ENCODE results near the gene BIN2.
A peak's percentile ranks its signal among the peaks of the same experiment; 100 is the strongest.

Gene BIN2

DNA sequence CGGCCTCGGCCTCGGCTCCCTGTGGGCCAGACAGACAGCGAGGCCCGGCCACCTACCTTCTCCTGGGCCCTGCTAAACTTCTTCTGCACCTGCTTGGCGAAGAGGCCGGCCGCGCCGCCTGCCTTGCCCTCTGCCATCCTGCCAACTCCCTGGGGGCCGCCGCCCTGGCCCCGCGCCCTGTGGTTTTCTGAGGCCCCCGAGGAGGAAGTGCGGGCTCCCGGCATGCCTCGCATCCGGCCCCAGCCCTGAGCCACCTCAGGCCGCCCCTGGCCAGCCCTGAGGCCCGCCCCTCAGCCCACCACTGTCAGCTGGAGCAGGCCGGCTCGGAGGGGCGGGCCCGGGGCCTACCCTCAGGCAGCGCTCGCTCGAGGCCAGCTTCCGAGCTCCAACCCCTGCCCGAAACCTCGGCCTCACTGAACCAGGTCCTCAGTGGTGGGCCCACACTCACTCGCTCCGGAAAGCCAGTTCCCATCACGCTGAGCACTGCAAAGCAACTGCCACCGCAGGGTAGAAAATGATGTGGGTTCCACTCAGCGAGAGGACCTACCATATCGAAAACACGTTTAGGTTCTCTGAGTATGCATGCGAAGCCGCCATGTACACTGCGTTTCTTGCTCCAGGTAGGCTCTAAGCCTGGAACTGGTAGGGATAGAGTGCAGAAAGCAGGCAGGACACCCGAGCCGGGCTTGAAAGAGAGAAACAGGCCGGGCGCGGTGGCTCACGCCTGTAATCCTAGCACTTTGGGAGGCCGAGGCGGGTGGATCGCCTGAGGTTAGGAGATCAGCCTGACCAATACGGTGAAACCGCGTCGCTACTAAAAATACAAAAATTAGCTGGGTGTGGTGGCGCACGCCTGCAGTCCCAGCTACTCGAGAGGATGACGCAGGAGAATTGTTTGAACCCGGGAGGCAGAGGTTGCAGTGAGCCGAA, at the start of gene BIN2:
TSS of gene BIN2 (minus strand) at position 209 of the 930 bp plus-strand sequence. CDS start at position 137, 72 bp downstream.
- DNase-seq: peak; percentile 60

DNA sequence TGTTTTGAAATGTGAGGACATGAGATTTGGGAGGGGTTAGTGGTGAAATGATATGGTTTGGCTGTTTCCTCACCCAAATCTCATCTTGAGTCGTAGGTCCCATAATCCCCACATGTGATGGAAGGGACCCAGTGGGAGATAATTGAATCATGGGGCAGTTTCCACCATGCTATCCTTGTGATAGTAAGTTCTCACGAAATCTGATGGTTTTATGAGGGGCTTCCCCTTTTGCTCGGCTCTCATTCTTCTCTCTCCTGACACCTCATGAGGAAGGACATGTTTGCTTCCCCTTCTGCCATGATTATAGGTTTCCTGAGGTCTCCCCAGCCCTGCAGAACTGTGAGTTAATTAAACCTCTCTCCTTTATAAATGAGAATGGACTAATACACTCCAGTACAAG, 49.2 kb upstream of the BIN2 start:
- no peak for DNase-seq

GRCh38 chr12:51372021-51372420, 48.0 kb upstream of the BIN2 start:
- DNase-seq: no peak

DNA sequence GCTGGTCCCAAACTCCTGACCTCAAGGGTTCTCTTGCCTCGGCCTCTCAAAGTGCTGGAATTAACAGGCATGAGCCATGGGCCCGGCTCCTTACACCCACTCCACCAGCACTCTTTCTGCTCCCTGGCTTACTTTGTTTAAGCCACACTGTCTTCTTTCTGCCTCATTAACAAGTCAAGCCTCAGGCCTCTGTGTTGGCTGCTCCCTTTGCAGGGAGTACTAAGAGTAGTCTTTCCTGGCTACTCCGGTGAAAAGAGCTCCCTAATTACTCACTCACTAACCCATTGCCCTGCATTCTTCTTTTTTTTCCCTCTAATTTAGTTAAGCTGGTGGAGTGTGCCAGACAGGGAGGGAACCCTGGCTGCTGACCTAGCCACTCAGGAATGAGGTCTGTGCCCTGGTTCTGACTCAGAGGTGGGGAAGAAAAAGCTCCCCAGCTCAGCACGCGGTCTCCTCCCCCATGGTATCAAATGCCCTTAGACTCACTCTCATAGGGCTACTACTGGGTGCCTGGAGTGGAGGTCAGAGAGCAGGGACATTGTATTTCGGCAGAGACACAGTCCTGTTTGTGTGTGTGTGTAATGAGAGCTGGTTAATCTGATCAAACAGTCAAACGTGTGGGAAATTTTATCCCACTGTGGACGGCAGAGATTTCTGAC, 47.5 kb upstream of the BIN2 start:
- no peak for DNase-seq

GRCh38 chr12:51370667-51371066, 46.7 kb upstream of the BIN2 start:
- DNase-seq: no peak

DNA sequence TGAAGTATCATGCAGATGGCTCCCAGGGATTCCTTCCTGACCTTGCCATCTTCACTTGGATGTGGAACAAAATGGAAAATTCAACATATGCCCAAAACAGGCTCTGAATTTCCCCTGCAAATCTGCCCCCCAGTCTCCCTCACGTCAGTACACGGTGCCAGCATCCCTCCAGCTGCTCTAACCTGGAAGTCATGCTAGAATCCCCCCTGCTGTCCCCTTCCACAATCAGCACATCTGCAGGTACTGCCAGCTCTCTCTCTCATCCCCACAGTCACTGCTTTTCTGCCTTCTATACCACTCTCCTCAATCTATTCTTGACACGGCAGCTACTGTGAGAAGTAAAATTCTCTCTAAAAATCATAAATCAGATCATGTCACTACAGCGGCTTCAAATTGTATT, 45.6 kb upstream of the BIN2 start:
- DNase-seq: no peak

DNA sequence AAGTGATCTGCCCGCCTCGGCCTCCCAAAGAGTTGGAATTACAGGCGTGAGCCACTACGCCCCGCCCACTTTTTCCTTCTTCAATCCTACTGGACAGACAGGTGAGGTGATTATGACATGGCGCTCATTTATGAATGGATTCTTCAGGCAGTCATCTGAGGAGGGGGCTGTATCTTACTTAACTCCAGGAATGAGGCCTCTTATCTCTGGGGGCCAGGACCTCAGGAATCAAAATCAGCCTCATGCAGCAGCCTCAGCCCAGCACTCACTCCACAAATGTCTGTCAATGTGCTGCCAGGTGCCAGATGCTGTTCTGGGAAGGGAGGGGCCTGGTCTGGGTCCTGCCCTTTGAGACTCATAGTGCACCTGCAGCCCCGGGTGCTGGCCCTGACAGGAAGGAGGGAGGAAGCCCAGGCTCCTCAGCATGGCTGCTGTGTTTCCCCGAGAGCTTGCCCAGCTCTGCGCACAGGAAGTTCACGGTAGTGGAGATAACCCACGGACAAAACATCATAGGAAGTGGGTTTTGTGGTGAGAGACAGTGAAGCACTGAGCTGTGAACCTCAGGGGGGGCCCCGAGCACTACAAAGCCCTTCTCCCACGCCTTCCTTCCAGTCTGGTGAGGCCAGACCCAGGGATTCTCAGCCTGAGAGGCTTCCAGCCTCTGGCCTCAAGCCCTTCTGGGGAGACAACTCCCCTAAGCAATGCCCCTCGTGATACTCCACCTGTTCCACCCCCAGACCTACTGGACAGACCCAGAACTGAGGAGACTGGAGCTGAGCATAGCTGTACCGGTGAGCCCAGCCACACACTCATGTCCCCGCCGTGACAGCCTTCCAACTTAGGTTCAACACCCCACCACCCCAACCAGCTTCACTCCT, 44.9 kb upstream of the BIN2 start:
- peak; percentile 74 for DNase-seq

DNA sequence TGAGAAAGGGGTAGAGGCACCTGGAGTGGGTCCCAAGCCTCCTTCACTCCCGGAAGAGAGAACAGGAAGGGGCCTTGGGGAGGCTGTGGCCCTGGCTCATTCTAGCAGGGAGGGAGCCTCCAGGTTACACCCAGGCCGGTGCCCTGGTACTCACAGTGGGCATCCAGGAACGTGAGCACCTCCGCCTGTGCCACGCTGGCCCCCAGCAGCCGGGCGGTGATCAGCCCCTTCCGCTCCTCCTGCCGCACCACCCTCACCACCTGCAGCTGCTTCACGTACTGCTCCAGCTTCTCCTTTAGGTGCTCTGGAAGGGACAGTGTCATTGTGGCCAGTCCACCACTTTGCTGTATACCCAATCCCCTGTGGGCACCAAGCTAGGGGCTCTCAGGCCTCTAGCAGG, 41.3 kb upstream of the BIN2 start:
- no peak for DNase-seq

DNA sequence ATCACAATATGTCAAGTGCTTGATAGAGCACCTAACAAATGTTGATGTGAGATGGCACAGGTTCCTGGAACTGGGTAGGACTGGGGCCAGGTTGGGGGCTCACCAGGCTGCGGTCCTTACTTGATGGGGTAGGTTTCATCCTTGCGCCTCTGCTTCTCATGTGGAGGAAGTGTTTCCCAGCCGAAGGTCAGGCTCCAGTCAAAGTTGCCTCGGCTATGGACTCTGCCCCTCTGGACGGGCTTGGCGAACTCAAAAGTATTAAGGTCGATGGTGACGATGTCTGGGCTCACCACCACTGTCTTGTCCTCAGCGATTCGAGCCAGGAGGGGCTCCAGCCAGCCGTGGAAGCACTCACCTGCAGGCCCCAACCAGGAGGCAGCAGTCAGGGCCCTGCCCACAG, 40.0 kb upstream of the BIN2 start:
- DNase-seq: no peak

DNA sequence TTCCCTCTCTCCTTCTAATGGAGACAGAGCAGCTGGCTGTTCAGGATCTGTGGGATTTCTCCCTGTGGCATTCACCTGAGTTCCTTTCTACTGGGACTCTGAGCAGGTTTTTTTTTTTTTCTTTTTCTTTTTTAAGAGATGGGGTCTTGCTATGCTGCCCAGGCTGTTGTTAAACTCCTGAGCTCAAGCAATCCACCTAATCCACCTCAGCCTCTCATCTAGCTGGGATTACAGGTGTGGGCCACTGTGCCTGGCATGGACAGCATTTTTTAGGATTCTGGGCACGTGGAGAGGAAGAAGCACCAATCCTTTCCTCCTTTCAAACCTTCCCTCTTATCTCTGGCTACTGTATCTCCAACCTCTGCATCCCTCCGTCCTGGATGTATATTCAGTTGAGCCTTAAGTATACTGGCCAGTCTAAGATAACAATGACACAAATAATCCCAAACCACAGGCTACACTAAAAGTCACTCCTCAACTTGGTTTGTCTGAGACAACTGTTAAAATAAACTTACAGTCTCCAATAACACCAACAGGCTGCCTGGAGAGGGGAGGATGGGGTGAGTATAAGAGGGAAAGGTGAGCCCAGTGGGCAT, 38.9 kb upstream of the BIN2 start:
- DNase-seq: no peak

DNA sequence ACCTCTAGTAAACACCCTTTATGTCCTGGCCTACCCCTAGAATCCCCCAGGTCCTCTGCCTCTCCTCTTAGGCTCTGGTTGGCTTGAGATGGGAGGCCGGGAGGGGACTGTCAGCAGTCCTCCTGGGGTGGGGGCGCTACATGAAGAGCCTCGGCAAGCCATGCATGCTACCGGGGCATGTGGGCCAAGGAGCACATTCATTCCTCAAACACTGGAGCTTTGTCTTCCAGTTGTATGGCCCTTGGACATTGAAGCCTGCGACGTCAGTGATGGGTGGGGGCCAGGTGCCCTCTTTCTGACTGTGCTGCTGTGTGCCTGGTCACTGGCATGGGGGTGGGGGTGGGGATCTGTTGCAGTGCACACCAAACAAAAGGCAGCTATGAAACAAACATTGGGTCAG, 38.3 kb upstream of the BIN2 start:
- no peak for DNase-seq

DNA sequence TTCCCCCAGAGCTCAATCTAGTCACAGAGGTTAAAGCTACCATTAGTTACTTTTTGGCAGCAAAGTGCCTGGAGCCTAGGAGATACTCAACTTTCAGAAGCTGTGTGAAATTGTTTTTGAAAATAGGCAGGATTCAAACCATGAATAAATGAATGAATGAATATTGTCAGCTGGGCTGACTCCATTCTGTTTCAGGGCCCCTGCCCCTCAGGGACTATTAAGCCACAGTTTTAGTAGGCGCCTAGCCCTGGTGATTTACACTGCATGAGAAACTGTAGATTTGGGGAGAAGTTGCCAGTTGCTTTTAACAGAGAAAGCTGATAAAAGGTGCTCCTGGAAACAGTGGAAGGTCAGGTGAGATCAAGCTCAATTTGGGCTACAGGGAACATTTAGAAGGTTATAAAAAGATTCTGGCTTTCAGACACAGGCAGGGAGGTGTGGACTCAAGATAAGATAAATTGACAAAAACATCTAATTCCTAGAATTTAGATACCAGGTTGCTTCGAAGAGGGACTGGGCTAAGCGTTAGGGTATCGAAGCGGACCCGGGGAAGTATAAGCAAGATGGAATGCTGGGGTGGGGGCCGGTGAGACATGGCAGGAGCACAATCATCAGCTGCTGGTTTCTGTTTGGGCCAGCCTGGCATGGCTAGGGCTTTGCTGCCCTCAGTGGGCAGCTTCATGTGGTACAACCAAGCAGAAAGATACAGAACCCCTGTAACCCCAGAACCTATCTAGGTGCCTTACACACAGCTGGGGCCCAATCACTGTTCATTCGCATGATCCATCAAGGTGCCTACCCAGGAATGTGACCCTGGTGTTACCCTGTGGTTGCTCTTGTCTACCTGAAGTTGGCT, 37.4 kb upstream of the BIN2 start:
- DNase-seq: no peak

DNA sequence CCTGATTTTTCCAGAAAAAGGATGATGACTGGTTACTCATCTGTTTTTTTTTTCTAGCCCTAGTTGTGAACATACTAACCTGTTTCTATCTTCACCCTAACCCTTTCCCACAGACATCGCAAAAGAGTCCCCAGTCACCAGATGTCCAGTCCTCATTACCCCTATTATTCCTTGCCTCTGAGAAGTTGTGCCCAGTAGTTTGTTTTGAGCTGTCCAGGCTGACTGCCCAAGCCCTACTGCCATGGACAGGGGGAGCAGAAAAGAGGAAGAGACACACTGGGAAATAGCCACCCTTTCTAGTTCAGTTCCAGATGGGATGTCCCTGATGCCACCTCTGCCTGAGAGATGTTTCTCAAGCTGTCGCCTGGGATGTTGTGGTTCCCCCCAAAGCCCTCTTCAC, 36.3 kb upstream of the BIN2 start:
- no peak for DNase-seq

DNA sequence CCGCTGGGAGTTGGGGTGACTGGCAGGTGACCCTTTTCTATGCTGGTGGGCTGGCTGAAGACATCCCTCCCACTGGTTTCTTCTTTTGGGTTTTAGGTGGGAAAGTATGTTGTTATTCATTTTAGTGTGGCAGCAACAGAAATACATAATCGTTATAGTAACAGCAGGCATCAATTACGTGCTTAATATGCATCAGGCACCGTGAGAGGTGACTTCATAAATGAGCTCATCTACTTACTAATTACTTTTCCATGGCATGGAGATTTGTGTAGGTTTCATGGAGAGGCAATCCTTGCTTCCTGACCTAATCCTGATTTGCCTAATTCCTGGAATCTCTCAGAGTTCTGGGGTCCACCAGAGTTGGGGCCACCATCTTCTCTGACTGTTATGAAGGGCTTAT, 35.9 kb upstream of the BIN2 start:
- no peak for DNase-seq

DNA sequence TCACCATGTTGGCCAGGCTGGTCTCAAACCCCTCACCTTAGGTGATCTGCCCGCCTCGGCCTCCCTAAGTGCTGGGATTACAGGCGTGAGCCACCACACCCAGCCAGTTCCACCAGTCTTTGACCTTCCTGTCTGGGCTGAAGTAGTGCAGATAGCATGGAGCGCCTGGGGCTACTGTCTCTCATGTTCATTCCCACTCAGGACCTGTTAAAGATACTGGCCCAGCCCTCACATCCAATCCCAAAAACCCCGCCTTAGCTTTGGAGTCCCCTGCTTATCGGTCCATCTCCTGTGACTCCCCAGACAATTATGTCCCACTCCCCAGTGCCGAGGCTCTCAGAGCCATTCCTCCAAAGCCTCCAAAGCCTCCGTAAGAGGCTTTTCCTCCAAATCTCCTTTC, 34.5 kb upstream of the BIN2 start:
- DNase-seq: no peak

DNA sequence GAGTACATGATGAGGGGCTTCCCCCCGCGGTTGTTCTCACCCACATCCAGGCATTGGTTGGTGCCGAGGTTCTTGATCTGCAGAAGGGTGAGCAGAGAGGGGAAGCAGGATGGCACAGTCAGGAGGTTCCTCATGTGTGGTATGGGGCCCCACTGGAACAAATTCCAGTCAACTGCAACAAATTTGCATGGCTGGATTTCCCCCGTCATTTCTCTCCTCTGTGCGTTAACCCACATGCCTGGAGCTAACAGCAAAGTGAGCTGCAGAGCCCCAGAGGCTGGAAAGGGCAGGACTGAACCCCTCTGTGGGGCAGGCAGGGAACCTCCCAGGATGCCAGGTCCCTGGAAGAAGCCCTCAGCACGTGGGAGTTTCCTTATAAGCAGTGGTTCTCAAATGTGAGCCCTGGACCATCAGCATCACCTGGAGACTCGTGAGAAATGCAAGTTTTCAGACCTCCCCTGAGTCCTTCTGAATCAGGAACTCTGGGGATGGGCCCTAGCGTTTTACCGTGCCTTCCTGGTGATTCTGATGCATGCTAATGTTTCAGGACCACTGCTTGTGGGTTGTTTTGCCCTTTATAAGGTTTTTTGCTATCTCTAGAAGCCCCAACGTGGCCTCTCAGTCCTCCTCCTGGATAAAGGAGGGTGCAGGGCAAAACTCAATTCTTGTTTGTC, 33.5 kb upstream of the BIN2 start:
- no peak for DNase-seq

- DNase-seq: peak; percentile 23
Measured at GRCh38 chr12:51351913-51352532, 28.0 kb upstream of the BIN2 start.

DNA sequence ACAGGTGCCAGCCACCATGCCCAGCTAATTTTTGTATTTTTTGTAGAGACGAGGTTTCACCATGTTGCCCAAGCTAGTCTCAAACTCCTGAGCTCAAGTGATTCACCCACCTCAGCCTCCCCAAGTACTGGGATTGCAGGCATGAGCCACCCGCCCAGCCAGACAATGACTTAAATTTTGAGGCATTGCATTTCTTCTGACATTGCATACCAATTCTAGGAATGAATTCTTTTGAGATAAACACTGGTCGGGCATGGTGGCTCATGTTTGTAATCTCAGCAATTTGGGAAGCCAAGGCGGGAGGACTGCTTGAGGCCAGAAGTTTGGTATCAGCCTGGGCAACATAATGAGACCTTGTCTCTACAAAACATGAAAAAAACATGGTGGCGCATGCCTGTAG, 25.1 kb upstream of the BIN2 start:
- DNase-seq: no peak

DNA sequence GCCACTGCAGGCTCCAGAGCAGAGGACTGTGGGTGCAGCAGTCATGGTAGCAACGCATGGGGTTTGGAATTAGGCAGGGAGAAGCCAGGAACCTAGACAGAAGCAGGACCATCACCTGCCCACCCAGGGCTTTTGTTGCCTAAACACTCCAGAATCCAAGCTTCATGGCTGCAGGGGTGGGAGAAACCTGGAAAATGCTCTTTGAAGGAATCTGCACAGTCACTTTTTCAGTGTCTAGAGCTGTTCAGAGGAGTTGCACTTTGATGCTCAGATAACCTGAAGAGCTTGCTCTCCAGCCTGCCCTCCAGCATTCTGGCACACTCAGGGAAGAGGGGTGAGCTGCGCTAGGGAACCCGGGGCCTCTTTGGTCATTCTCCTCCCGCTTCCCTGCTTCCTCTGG, 24.1 kb upstream of the BIN2 start:
- no peak for DNase-seq

GRCh38 chr12:51346581-51346980, 22.6 kb upstream of the BIN2 start, which contains the start of gene CELA1:
Gene CELA1, minus strand, starts transcription at chr12:51346679. Its CDS starts 41 bp downstream, at chr12:51346638.
- DNase-seq: no peak

- DNase-seq: no peak
Measured at GRCh38 chr12:51345681-51346080, 21.7 kb upstream of the BIN2 start.
